GM19452 (cell line): ENCODE results near the gene TTC27.
"Not testable (repeated sequence)": the region's sequence is repeated elsewhere in the genome, so short reads cannot be mapped to it uniquely, and the experiment has no call there.

Source experiments
- ATAC-seq: cut with Tn5 transposase; IDR thresholded peaks from one replicate; pipeline ENCODE4 v1.9.1; 2021; ENCODE audit not compliant: unreplicated experiment

TTC27 gene

DNA sequence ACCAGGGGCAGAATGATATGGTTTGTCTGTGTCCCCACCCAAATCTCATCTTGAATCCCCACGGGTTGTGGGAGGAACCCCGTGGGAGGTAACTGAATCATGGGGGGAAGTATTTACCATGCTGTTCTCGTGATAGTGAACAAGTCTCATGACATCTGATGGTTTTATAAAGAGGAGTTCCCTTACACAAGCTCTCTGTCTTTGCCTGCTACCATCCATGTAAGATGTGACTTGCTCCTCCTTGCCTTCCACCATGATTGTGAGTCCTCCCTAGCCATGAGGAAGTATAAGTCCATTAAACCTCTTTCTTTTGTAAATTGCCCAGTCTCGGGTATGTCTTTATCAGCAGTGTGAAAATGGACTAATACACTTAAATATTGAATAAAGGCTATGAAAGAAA, 218.4 kb downstream of the TTC27 start:
- ATAC-seq: not testable (repeated sequence)

DNA sequence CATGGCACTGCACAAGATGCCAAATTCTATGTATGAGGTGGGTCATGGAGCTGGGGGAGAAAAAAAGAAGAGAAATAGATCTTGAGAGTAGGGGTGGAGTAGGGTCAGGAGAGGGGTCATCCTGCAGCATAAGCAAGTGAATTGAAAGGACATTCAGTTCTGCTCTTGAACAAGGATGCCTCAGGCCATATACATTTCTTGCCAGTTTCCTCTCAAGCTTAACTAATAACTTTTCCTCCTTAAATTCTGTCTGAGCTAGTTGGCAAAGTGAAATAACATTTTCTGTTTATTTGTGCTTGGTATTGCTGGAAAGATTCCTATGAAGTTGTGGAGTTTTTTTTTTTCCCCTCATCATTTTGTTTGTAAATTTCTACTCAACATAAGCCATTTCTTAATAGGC, 219.9 kb downstream of the TTC27 start:
- ATAC-seq: no peak

DNA sequence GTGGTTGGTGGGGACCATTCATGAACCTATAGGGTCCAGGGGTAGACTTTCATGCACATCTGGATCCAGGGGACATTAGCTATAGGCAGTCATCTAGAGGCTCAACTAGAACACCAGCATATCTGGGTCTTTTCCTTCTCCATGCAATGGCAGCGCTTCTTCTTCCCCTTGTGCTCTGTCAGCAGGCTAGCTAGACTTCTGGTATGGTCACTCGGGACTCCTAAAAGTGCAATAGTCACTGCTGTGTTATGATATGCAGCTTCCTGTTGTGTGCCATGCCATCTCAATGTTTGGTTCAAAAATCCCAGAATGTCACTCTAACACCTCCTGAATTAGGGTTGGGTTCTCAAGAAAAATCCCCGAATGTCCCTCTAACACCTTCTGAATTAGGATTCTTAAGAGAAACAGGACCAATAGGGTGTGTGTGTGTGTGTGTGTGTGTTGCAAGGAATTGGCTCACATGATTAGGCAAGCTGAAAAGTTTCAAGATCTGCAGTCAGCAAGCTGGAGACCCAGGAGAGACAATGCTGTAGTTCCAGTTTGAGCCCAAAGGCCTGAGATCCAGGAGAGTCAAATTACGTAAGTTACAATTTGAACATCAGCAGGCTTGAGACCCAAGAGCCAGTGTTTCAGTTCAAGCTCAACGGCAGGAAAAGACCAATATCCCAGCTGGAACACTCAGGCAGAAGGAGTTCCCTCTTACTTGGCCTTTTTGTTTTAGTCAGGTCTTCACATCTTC, 221.8 kb downstream of the TTC27 start:
- no peak for ATAC-seq

DNA sequence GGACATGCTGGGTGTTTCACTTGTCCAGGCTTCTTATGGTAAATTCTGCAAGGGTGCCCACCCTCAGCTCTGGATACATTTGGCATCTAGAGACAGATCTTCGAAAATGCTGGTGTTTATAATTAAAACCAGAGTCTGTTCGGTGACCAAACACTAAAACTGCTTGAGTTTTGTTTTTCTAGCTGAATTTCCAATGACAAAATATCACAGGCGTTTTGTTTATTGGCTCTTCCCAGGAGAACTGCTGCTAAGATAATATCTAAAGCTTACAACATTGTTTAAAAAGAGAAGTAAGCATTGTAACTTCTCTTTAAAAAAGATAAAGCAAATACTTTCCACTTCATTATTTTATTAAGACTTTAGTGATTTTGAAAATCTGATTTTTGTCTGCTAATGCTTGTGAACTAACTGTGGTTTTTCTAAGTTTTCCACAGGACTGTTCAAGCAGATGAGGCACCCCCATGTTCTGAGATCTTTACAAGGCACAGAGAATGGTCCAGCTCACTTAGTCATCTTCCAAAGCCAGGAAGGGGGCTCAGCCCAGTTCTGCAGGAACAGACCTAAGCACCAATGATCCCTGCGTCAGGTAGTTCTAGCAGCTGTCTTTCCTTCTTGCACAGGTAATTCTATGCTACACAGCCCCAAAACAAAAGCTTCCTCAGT, 224.1 kb downstream of the TTC27 start:
- no peak for ATAC-seq

DNA sequence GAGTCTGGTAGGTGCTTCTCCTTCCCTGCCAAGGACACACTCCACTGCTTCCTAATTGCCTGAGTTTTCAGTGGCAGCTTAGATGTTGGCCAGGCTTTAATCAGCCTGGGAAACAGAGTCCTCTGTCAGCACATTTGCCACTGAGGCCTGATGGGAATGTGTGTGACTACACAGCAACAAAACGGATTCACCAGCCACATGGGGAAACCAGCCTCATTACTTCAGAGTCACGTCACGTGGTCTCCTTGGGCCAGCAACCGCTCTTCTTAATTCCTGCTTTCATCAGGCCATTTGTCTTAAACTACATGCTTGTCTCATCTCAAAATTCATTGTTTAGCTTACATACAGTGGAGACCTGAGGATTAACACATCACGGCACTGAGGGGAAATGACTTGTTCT, 225.0 kb downstream of the TTC27 start:
- no peak for ATAC-seq

DNA sequence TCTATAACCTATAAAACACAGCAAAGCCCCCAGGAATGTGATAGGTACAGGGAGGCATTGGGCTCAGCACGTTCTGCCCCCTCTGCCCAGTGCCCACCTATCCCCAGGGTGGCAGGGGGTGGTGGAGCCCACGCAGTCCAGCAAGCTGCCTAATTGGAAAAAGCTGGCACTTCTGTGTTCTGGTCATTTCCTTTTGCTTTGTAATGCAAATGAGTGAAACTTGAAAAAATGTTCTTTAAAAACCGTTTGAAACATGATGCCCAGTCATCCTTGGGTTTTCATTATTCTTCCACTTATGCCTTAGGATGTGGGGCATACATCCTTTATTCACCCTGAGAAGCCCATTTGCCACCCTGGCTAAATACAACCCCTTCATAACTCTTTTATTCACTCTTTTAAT, 229.0 kb downstream of the TTC27 start:
- no peak for ATAC-seq

DNA sequence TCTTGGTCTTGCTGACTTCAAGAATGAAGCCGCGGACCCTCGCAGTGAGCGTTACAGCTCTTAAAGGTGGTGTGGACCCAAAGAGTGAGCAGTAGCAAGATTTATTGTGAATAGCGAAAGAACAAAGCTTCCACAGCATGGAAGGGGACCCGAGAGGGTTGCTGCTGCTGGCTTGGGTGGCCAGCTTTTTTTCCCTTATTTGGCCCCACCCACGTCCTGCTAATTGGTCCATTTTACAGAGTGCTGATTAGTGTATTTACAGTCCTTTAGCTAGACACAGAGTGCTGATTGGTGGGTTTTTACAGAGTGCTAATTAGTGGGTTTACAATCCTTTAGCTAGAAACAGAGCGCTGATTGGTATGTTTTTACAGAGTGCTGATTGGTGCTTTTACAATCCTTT, 230.9 kb downstream of the TTC27 start:
- ATAC-seq: no peak

DNA sequence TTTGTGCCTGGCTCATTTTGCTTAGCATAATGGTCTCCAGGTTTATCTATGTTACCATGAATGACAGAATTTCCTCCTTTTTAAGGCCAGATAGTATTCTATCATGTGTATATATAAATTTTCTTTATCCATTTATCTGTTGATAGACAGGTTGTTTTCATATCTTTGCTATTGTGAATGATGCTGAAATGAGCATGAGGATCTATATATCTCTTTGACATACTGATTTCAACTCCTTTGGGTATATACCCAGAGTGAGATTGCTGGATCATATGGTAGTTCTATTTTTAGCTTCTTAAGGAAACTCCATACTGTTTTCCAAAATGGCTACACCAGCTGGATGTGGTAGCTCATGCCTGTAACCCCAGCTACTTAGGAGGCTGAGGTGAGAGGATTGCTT, 232.5 kb downstream of the TTC27 start:
- no peak for ATAC-seq

DNA sequence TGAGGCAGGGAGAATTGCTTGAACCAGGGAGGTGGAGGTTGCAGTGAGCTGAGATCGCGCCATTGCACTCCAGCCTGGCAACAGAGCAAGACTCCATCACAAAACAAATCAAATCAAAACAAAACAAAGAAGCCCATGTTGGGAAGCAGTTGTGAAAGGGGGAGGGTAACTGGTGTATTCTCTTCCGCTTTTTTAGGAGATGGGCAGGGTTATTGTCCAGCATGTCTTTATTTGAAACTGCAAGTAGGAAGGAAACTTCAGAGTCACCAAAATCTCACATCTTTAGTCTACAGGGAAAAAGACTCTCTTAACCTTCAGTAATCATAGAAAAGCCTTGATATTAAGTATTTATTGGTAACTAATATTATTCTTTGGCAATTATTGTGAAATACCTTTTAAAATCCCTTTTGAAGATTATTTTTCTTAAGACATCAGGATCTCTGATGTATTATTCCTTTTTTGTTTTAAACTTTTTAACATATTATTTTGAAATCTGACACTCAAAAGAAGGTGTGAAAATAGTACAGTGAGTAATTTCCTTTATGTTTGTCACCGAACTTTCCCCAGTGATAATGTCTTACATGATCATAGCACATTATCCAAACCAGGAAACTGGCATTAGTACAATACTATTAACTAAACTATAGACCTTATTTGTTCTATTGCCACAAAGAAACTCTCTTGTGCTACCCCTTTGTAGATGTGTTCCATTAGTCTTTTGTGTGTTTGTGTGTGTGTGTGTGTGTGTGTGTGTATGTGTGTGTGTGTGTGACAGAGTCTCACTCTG, 234.6 kb downstream of the TTC27 start:
- no peak for ATAC-seq

DNA sequence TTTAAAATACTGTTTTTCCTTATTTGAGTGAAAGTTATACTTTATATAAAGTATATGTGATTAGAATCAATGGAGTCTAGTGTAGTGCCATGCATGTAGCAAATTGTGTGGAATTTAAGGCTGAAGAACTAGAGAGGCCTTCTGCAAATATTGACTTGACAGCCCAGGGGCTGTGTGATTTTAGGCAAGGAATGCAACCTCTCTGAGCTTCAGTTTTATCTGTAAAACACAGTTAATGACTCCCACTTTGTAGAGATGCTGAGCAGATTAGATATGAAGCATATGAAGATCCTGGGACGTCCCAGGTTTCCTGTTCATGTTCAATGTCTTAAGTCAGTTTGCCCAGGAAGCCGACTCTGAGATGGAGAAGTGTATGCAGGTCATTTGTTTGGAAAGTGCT, 235.5 kb downstream of the TTC27 start:
- no peak for ATAC-seq

DNA sequence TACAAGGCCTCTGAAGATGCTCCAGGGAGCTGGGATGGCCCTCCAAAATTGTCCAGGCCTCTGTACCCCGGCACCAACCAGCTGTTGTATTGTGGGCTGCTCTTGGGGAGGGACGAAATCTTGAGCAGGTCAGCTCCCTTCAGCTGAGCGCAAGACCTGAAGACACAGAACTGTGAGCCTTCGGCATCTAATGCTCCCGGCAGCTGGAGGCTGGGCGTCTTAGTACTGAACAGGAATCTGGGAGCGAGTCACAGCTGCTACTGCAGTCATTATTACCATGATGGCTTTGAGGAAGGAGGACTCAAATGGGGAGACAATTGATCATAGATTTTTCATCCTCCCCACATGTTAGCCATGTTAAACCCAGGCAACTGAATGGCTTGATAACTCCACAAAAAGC, 236.0 kb downstream of the TTC27 start:
- no peak for ATAC-seq

DNA sequence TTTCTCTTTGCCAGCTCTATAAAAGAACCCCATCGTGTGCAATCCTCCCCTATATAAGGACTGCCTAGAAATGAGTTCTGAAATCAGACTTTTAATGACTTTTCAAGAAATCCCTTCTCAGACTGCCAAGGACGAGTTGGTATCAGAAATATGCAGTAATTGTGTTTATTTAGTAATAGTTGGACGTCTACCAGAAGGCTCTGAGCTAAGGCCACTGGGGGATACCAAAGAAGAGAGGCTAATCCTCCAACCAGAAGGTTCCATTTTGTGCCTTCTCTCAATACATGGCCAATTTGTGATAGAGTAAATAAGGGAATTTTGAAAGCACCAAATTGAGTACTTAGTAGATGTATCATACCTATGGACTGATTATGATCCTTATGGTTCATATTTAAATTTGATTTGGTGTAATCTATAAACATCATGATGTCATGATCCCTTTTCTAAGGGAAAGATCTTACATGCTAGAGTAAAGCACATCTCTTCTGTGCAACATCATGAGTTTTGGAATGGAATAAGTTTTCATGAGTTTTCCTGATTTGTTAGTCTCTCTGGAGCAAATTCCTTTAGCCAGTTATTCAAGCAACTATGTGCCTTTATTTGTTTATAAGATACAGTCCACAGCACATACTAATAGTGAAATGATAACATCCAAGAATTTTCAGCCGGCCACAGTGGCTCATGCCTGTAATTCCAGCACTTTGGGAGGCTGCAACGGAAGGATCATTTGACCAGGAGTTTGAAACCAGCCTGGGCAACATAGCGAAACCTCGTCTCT, 236.7 kb downstream of the TTC27 start:
- ATAC-seq: no peak

DNA sequence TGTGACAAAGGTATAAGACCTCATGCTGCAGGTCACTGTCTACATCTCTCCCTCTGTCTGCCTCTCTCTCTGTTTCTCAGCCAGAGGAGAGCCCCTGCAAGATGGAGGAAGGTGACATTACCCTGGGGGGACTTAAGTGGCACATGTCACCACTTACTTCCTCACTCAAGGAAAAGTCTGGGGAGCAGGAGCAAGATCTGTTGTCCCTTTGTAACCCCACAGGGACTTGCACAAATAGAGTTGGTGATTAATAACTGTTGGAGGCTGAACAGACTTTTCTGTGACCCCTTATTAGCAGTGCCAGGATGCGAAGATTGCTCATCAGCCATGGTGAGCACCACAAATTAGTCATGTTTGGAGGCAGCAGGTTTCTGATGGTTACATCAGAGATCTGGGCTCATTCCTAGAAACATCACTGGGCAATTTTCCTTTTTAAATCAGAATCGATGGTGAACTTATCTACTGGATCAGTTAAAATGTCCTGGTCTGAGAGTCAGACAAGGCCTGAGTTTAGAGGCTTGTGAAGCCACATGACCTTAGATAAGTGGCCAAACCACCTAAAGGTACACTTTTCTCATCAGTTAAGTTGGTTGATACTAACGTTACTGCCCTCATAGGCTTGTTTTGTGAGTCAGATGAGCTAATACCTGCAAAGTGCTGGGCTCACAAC, 237.7 kb downstream of the TTC27 start:
- ATAC-seq: peak; percentile 60

DNA sequence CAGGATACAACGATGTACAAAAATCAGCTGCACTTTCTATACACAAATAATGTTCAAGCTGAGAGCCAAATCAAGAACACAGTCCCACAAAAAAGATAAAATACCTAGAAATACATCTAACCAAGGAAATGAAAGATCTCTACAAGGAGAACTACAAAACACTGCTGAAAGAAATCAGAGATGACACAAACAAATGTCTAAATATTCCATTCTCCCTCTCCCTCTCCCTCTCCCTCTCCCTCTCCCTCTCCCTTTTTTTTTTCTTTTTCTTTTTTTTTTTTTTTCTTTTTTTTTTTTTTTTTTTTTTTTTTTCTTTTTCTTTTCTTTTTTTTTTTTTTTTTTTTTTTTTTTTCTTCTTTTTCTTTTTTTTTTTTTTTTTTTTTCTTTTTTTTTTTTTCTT, 238.6 kb downstream of the TTC27 start:
- ATAC-seq: not testable (repeated sequence)
